ENCODE results near the gene SYTL1.

Gene SYTL1

GRCh38 chr1:27346991-27347624 is 5.3 kb downstream of the SYTL1 start:
- no peak for DNase-seq (ENCODE audit: low spot score)

GRCh38 chr1:27348861-27349783 is 7.3 kb downstream of the SYTL1 start:
- DNase-seq (ENCODE audit: low spot score): peak; percentile 37

DNA sequence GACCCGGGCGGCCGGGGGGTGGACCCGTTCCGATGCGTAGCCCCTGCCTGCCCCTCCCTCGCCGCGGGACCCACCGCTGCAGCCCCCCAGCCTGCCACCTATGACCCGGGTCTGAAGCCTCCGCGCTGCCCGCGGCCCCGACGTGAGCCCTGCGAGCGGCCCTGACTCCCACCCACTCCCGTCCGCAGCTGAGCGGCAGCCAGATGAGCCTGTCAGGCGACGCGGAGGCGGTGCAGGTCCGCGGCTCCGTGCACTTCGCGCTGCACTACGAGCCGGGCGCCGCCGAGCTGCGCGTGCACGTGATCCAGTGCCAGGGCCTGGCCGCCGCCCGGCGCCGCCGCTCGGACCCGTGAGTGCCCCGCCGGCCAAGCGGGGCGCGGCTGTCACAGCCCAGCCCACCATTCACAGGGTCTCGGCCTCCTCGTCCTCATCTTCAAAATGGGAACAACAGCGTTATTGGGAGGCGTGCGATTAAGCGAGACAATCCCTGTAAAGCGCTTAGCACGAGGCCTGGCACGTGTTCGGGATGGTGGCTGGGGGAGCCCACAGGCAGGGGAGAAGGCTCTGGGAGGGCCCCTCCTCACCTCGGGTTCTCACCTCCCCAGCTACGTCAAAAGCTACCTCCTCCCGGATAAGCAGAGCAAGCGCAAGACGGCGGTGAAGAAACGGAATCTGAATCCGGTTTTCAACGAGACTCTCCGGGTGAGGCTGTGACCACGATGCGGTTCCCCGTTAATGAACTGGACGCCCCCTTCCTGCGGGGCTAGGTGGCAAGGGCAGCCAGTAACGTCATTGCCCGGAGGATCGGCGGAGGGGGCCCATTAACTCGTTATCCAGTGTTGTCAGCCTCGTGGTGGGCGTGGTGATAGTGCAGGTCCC is 8.2 kb downstream of the SYTL1 start:
- DNase-seq (ENCODE audit: low spot score): peak; percentile 61

DNA sequence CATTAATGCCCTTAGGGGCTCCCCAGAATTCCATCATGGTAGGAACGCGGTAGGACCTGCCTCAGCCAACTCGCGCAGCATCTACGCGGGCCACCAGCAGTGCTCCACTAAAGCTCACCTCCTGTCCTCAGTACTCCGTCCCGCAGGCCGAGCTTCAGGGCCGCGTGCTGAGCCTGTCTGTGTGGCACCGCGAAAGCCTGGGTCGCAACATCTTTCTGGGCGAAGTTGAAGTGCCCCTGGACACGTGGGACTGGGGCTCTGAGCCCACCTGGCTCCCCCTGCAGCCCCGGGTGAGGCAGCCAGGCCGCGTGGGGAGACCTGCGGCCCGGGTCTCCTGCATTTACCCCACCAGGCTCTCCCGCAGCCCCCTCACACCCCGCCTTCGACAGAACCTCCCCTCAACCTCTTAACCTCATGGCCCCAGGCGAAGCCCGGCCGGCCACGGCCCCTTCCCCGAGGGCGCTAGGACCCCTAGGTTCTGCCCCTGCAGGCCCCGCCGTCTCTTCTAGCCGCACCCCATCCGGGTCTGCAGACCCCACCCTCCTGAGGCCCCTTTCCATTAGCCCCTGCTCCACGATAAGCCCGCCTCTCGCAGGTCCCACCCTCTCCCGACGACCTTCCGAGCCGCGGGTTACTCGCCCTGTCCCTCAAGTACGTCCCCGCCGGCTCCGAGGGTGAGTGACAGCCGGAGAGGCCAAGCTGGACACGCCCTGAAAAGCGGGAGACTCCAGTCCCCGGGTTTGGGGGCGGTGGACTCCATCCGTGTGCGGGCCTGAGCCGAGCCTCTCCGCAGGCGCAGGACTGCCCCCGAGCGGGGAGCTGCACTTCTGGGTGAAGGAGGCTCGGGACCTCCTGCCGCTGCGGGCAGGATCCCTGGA is 9.1 kb downstream of the SYTL1 start:
- peak; percentile 88 for DNase-seq (ENCODE audit: low spot score)

- DNase-seq (ENCODE audit: low spot score): no peak
Measured at GRCh38 chr1:27351541-27352107, 9.8 kb downstream of the SYTL1 start.

GRCh38 chr1:27353166-27353565 is 11.3 kb downstream of the SYTL1 start:
- DNase-seq (ENCODE audit: low spot score): no peak

GRCh38 chr1:27353629-27354028 is 11.8 kb downstream of the SYTL1 start:
- DNase-seq (ENCODE audit: low spot score): no peak

DNA sequence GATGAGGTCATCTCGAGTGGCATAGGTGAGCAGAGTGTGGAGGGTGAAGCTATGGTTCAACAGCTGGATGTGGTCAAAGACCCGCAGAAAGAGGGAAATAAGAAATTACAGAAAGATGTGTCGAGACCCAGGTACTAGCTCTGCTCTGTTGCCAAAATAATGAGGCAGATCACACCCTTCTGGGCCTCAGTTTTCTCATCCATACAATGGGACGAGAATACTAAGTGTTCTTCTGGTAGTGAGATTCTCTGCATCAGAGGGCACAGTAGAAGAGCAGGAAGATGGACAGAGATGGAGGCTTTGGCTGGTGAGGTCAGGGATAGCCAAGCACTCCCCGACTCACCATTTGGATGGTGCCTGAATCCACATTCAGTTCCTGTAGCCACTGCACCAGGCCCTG is 13.9 kb downstream of the SYTL1 start:
- no peak for DNase-seq (ENCODE audit: low spot score)

DNA sequence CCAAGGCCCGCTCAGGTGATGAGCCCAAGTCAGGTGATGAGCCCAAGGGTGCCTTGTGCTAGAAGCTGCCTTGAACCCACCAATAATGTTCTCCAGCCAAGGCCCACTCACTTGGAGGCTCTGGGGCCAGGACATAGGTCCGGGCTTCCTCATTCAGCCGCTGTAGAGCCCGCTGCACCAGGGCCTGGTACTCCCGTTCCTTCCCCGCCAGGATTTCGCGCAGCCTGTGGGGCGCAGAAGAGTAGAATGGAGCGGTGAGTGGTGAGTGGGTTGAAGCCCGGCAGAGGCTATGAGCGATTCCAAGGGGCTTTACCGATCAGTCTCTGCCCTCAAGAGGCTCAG is 14.4 kb downstream of the SYTL1 start:
- no peak for DNase-seq (ENCODE audit: low spot score)

GRCh38 chr1:27356619-27357280 is 14.9 kb downstream of the SYTL1 start:
- DNase-seq (ENCODE audit: low spot score): no peak

DNA sequence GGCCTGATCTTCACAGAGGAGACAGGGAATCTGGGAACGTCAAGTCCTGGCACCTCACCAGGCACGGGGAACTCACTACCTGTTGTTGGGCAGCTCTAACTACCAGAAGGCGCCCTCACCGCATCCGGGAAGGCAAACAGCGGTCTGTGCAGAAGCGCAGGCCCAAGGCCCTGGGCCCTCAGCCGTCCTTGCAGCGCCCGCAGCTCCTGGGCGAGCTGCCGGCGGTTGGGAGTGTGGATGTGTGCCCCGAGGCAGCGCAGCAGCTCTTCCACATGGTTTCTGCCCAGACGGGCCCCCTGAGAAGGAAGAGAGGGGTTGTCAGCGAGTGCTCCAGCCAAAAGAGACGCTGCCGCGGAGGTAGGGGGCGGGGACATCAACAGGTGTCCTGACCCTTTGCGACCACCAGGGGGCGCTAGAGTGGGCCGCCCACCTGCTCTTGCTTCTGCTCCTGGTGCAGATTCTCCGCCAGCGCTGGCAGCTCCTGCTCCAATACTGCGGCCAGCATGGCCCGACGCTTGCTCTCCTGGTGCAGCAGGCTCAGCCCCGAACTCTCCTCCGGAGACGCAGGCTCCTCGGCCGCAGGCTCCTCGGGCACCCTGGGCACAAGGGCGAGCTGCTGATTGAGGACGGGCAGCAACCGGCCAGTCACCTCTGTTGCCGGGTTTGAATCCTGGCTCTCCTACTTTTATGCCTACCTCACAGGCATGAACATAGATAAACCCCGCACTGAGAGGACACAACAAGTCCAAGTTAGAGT is 15.6 kb downstream of the SYTL1 start:
- peak; percentile 58 for DNase-seq (ENCODE audit: low spot score)

GRCh38 chr1:27358038-27358927 is 16.5 kb downstream of the SYTL1 start:
- DNase-seq (ENCODE audit: low spot score): no peak

- no peak for DNase-seq (ENCODE audit: low spot score)
Measured at GRCh38 chr1:27358928-27359313, 17.1 kb downstream of the SYTL1 start.

GRCh38 chr1:27359822-27360158 is 18.0 kb downstream of the SYTL1 start:
- DNase-seq (ENCODE audit: low spot score): no peak

GRCh38 chr1:27360159-27361043 is 18.6 kb downstream of the SYTL1 start:
- no peak for DNase-seq (ENCODE audit: low spot score)

DNA sequence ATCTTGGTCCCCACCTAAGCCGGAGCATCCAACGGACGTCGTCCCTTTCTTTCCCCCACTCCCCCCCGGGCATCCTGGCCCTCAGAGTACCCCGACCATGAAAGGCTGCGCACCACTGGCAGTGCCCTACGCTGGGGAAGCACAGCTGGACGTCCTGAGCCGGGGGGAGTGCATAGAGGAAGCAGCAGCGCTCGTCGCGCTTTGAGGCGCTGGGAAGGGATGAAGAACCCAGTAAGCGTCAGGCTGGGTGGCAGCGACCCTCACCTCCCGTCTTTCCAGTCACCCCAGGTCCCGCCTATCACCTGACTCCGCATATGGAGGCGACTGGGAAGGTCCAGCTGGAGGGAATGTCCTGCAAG is 19.2 kb downstream of the SYTL1 start:
- DNase-seq (ENCODE audit: low spot score): no peak

DNA sequence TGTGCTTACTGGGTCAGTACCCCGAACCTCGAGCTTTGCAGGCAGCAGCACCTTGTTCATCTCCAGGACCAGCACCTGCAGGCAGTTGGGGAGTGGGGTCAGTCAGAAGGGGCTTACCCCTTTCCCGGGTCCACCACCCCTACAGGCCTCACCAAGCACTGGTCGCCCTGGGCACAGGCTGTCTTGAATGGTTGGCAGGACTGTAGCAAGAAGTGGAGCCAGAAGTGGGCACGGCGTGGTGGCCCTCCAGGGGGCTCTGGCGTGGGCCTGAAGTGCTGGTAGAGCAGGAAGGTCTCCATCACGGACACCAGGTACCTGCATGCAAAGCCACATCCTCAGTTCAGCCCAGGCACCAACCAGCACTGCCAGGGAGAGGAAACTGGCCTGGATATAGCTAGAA is 19.7 kb downstream of the SYTL1 start:
- no peak for DNase-seq (ENCODE audit: low spot score)

Measured in SK-N-DZ (cell line).